GM10847 (cell line): ENCODE data around the gene ATXN2.

ENCODE experiments used
- POLR2A ChIP-seq: IDR thresholded peaks from 2 replicates; pipeline ENCODE4 v1.6.1; 2011; ENCODE audit not compliant: insufficient read length; ENCODE audit errors: extremely low read depth

The ATXN2 gene

GRCh38 chr12:111458546-111459172 is 140.5 kb downstream of the ATXN2 start:
- TF ChIP-seq POLR2A = no peak

DNA sequence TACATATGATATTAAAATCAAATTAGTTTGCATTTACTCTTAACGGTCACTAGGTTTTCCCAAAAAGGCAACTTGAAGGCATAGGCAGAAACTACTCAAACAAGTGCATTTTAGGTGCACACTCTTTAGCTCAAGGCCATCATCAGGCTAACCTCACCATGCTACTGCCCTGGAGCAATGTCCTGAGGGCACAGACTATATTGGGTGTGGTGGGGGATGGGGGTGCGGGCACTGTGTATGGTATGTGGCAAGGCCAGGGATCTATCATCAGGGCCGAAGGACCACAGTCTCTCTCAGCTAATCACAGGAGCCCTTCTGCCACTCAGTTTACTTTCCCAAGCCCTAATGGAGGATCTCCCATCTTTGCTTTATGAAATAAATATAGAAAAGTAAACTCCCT is 141.5 kb downstream of the ATXN2 start:
- TF ChIP-seq POLR2A = no peak

- no peak for TF ChIP-seq POLR2A
Observed at GRCh38 chr12:111457071-111457470, 142.0 kb downstream of the ATXN2 start.

DNA sequence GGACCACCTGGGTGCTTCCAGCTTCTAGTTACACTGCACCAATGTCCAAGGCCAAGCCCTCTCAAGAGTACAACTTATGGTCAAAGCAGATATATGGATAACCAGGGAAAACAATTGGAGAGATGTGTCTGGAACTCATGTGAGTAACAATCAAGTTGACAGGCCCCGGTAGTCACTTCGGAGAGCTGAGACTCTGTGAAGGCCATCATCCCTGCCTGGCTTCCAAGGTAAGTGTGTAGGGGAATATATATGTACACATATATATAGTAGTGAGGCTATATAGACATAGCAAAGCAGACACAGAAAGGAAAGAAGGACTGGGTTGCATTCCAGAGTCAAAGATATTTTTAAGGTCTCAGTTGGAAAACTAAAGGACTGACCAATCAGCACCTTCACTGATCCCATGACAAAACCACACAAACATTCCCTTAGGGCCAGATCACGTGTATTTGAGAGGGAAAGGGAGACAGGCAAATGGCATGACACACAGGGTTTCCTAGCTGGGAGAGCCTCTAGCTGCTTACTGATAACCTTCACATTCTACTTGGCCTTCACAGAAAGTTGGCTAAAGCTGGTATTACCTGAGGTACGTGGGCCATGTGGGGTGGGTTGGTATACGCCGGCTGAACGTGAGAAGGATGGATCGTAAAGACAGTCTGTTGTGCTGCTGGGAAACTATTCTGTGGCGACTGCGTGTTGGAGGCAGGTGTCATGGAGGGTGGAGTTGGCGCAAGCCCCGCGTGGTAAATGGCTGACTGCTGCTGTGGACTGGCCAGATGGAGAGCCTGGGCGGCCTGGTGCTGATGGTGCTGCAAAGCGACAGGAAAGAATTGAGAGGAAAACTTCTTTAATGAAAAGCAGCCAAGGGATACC is 143.4 kb downstream of the ATXN2 start:
- TF ChIP-seq POLR2A = no peak

GRCh38 chr12:111454716-111455447 is 144.2 kb downstream of the ATXN2 start:
- no peak for TF ChIP-seq POLR2A

GRCh38 chr12:111454311-111454710 is 144.8 kb downstream of the ATXN2 start:
- TF ChIP-seq POLR2A = no peak

DNA sequence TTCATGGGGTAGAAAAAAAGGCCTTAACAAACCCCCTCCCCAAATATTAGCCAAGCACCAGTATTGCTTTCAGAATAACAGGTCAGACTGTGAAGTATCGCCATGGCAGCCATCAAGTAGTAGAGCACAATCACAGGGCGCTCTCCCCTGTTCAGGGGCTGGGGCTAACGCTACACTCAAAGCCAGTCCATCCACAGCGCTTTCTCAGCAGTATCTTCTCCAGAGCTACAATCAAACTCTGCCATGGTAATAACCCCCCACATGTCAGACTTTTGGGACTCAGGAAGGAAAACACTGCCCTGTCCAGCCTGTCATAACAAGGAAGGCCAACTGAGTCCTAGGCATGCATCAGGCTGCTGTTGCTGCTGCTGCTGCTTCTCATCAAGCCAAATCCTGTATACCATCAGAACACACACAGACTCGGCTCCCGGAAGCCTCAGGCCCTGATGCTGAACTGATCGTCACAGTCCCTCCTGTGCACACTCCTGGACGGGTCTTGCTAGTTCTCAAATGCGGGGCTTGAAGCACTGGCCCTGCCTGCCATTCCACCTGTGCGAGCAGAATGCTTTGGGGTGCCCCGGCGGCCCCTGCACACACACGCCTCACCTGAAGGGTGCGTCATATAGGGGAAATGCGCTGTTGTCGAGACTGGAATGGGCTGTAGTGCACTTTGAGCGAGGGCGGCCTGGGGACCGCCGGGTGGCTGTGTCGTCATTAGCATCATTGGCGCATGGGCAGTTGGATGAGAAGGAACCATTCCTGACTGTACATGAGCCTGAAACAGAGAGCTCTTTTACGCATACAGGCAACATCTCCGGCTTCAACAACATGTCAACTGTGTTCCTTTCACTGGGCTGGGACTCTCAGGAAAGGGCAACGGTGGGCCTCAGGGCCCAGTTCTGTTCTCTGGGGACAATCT is 145.8 kb downstream of the ATXN2 start:
- no peak for TF ChIP-seq POLR2A

DNA sequence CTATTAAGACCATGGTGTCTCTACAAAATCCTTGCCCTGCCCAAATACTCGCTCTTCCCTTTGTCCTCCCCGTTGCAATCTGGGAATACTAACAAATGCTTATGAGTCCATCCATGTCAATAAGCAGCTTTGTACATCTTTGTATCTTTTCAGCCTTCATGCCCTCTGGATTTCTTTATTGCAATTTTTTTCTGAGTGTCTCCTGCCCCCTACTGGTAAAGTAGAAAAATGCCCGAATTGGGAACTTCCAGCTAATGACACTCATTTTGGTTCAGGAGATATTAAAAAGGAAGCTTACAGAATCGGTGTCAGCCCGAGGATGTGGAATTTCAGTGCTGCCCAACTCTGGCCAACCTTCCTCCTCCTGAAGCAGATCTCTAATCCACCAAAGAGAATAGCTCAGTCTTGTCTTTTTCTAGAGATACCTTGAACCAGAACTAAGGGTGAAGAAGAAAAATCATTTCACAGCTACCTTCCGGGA is 147.4 kb downstream of the ATXN2 start:
- TF ChIP-seq POLR2A = no peak

GRCh38 chr12:111451232-111451631 is 147.9 kb downstream of the ATXN2 start:
- no peak for TF ChIP-seq POLR2A

DNA sequence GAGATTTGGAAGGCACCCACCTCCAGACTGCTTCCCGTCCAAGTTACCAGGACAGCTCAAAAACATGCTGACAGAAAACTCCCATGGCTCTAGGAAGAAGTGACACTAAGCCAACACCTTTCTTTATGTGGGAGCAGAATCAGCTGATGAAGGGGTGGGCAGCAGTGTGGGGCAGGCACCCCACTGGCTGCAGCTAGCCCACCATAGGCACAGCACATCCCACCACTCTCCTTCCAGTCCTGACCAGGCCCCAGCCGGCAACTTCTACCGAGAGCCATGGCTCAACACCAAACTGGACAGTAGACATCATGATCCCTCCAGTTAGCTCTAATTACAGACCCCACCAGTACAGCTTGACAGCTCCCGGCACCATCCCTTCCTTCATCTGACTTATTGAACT is 148.4 kb downstream of the ATXN2 start:
- TF ChIP-seq POLR2A = no peak

GRCh38 chr12:111448846-111449790 is 150.0 kb downstream of the ATXN2 start:
- TF ChIP-seq POLR2A = no peak

DNA sequence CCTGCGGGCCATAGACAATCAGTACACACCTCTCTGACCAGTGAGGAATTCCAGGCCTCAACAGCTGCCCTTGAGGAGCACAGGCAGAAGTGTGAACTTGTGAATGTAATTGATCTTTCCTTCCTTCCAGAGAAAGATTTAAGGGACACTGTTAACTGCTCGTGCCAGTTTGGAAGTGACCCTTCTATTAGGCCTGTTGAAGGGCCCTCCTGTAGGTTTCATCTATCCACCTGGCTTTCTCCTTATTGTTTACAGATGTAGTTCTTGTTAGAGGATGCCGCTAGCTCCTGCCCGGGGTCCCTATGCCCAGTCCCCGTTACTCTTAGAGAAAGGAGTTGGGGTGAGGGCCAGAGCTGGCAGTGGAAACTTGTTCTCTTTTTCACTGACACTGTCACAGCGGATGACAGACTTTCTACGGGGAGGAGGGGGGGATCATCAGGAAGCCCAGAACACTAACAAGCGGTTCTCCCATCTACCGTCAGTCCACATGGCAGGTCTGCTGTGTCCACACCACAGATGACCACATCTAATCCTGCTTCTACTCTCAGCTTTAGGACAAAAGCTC is 150.8 kb downstream of the ATXN2 start:
- TF ChIP-seq POLR2A = no peak

GRCh38 chr12:111447571-111448265 is 151.4 kb downstream of the ATXN2 start:
- no peak for TF ChIP-seq POLR2A
